Measurements from ENCODE around the gene METTL25. TPM values are rescaled to one million over a fixed set of nuclear protein-coding genes. Genes with fewer than 3 reads are reported as not detected.
"Not testable (repeated sequence)": the region's sequence is repeated elsewhere in the genome, so short reads cannot be mapped to it uniquely, and the experiment has no call there.

METTL25 gene
- total RNA-seq, 2 experiments from 2014 or later, result 5.2 to 6.2 TPM

DNA sequence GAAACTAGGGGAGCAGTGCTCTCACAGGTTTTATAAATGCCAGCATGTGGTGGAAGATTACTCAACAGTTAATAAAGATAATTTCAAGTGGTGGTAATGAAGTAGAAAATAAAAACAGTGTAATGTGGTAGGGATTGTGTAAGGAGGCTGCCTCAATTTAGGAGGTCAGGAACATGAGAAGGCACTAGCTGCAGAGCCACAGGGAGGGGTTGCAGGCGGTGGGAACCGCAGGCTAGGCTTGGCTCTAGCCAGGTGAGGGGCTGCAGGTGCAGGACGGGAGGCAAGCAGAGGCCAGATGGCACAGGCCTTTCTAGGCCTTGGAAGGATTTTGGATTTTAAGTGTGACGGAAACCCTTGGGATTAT, 768 bp downstream of the METTL25 start:
- Mint-ChIP-seq H3K27me3 (no peaks in the 10 kb centered on the region), H3K36me3 (peaks cover 39% of the 10 kb centered on the region), H3K27ac (peak overlapping the region; percentile 97), H3K9me3 (no peaks in the 10 kb centered on the region), H3K4me1 (ENCODE audit: low read depth) (peaks cover 44% of the 10 kb centered on the region), H3K4me3 (peak overlapping the region; percentile 98)
- ChIA-PET POLR2A (interaction anchor here (0.6 to 0.7 kb wide), 2 partner anchors 52 to 330 kb away, joined by 3 to 4 read pairs; no protein-coding TSS in a partner anchor), CTCF (interaction anchor here (1.2 kb wide), 3 partner anchors 10 to 327 kb away, joined by 3 to 9 read pairs (median 4); partner anchors contain the start of gene TMTC2)
- intact Hi-C loops (cut with micrococcal nuclease), result no loop called here
- DNase-seq, result peak; percentile 13

DNA sequence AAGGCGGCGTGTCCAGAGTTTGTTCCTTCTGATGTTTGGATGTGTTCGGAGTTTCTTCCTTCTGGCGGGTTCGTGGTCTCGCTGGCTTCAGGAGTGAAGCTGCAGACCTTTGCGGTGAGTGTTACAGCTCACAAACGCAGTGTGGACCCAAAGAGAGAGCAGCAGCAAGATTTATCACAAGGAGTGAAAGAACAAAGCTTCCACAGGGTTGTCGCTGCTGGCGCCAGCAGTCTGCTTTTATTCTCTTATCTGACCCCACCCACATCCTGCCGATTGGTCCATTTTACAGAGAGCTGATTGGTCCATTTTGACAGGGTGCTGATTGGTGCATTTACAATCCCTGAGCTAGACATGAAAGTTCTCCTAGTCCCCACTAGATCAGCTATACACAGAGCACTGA, 2.5 kb downstream of the METTL25 start:
- POLR2A ChIA-PET; intact Hi-C loops (cut with micrococcal nuclease); H3K4me3 Mint-ChIP-seq; H3K27me3 Mint-ChIP-seq; H3K27ac Mint-ChIP-seq; H3K9me3 Mint-ChIP-seq; DNase-seq; CTCF ChIA-PET: not testable (repeated sequence)
- peaks cover 27% of the 10 kb centered on the region for H3K36me3 Mint-ChIP-seq
- peaks cover 35% of the 10 kb centered on the region for H3K4me1 Mint-ChIP-seq (ENCODE audit: low read depth)

DNA sequence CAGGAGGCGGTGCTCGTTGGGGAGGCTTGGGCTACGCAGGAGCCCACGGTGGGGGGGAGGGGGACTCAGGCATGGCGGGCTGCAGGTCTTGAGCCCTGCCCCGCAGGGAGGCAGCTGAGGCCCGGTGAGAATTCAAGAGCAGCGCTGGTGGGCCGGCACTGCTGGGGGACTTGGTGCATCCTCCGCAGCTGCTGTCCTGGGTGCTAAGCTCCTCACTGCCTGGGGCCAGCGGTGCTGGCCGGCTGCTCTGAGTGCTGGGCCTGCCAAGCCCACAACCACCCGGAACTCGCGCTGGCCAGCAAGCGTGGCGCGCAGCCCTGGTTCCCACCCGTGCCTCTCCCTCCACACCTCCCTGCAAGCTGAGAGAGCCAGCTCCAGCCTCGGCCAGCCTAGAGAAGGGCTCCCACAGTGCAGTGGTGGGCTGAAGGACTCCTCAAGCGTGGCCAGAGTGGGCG, 3.2 kb downstream of the METTL25 start:
- no peak for DNase-seq
- intact Hi-C loops (cut with micrococcal nuclease), result no loop called here
- CTCF ChIA-PET, result no interaction called here
- Mint-ChIP-seq H3K36me3 (peaks cover 20% of the 10 kb centered on the region), H3K4me3 (no peak overlapping the region), H3K4me1 (ENCODE audit: low read depth) (peaks cover 32% of the 10 kb centered on the region), H3K27me3 (no peaks in the 10 kb centered on the region), H3K27ac (no peak overlapping the region), H3K9me3 (no peaks in the 10 kb centered on the region)
- POLR2A ChIA-PET, result no interaction called here

DNA sequence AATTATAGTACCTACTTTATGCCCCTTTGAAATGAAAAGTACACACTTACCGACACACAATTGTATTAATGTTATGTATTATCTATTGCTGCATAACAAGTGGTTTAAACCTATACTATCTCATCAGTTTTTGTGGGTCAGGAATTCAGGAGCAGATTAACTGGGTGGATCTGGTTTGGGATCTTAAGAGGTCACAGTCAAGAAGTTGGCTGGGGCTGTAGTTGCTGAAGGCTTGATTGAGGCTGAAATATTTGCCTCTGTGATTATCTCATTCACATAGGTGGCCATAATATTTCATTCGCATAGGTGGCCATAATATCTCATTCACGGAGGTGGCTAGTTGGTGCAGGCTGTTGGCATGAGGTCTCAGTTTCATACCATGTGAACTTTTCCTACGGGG, 5.7 kb downstream of the METTL25 start:
- Mint-ChIP-seq H3K27ac (no peak overlapping the region), H3K36me3 (peaks cover 9% of the 10 kb centered on the region), H3K4me3 (no peak overlapping the region), H3K4me1 (ENCODE audit: low read depth) (peaks cover 23% of the 10 kb centered on the region), H3K27me3 (no peaks in the 10 kb centered on the region), H3K9me3 (no peaks in the 10 kb centered on the region)
- ChIA-PET POLR2A (no interaction called here), CTCF (no interaction called here)
- intact Hi-C loops (cut with micrococcal nuclease), result no loop called here
- no peak for DNase-seq

- H3K36me3 Mint-ChIP-seq, result peaks cover 15% of the 10 kb centered on the region
- CTCF ChIA-PET, result interaction anchor here (2.4 kb wide), 1 partner anchor 9 kb away, joined by 14 read pairs; the partner anchor contains the start of genes CCDC59 and METTL25
- H3K4me1 Mint-ChIP-seq (ENCODE audit: low read depth), result peaks cover 7% of the 10 kb centered on the region
- POLR2A ChIA-PET, result no interaction called here
- H3K4me3 Mint-ChIP-seq, result no peak overlapping the region
- intact Hi-C loops (cut with micrococcal nuclease), result no loop called here
- no peak overlapping the region for H3K27ac Mint-ChIP-seq
- no peaks in the 10 kb centered on the region for H3K27me3 Mint-ChIP-seq
- no peak for DNase-seq
- H3K9me3 Mint-ChIP-seq, result peaks cover 2% of the 10 kb centered on the region
Measured at GRCh38 chr12:82366197-82366596, 7.9 kb downstream of the METTL25 start.

DNA sequence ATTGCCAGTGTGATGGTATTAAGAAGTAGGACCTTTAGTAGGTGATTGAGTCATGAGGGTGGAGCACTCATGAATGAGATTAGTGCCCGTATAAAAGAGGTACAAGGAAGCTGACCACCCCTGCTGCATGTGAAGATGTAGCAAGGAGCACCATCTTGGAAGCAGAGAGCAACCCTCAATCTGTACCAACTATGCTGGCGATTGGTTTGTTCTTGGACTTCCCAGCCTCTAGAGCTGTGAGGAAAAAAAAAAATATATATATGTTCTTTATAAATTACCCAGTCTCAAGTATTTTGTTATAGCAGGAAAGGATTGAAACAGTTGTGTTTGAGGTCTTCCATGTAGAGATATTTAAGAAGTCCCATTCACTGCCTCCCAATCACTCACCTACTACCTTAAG, 16.9 kb downstream of the METTL25 start:
- peaks cover 39% of the 10 kb centered on the region for H3K36me3 Mint-ChIP-seq
- no peaks in the 10 kb centered on the region for H3K27me3 Mint-ChIP-seq
- CTCF ChIA-PET, result interaction anchor here (2.2 kb wide), 1 partner anchor 17 kb away, joined by 9 read pairs; the partner anchor contains the start of genes CCDC59 and METTL25
- peaks cover 19% of the 10 kb centered on the region for H3K9me3 Mint-ChIP-seq
- no peak overlapping the region for H3K4me3 Mint-ChIP-seq
- H3K4me1 Mint-ChIP-seq (ENCODE audit: low read depth), result no peaks in the 10 kb centered on the region
- intact Hi-C loops (cut with micrococcal nuclease), result no loop called here
- H3K27ac Mint-ChIP-seq, result no peak overlapping the region
- POLR2A ChIA-PET, result no interaction called here
- DNase-seq, result no peak

DNA sequence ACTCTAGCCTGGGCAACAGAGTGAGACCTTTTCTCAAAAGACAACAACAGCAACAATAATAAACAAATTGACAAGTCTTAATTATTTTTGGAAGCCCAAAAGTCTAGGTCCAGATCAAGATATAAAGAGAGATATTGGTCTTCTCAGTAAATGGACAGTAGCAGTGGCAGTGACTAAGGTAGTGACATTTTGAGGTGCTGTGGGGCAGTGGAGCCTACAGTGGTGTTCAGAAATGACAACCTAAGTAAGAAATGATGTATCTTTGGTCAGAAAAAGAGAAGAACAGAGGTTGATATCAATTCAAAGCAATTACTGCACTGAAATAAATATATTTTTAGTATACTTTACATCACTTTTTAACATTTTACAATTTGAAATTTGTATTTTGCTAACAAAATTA, 20.7 kb downstream of the METTL25 start:
- H3K36me3 Mint-ChIP-seq, result peaks cover 16% of the 10 kb centered on the region
- no peaks in the 10 kb centered on the region for H3K4me1 Mint-ChIP-seq (ENCODE audit: low read depth)
- CTCF ChIA-PET, result no interaction called here
- intact Hi-C loops (cut with micrococcal nuclease), result no loop called here
- H3K27ac Mint-ChIP-seq, result no peak overlapping the region
- peaks cover 17% of the 10 kb centered on the region for H3K9me3 Mint-ChIP-seq
- DNase-seq, result no peak
- H3K4me3 Mint-ChIP-seq, result no peak overlapping the region
- no peaks in the 10 kb centered on the region for H3K27me3 Mint-ChIP-seq
- POLR2A ChIA-PET, result no interaction called here

GRCh38 chr12:82383930-82384552, 25.7 kb downstream of the METTL25 start:
- no peak overlapping the region for H3K27ac Mint-ChIP-seq
- POLR2A ChIA-PET, result no interaction called here
- no peak for DNase-seq
- H3K9me3 Mint-ChIP-seq, result peaks cover 5% of the 10 kb centered on the region
- peaks cover 6% of the 10 kb centered on the region for H3K36me3 Mint-ChIP-seq
- no peaks in the 10 kb centered on the region for H3K4me1 Mint-ChIP-seq (ENCODE audit: low read depth)
- no peaks in the 10 kb centered on the region for H3K27me3 Mint-ChIP-seq
- no peak overlapping the region for H3K4me3 Mint-ChIP-seq
- intact Hi-C loops (cut with micrococcal nuclease), result no loop called here
- CTCF ChIA-PET, result no interaction called here

- CTCF ChIA-PET, result no interaction called here
Measured at GRCh38 chr12:82398879-82399278, 40.5 kb downstream of the METTL25 start.

GRCh38 chr12:82400819-82401218, 42.5 kb downstream of the METTL25 start:
- Mint-ChIP-seq H3K9me3 (no peaks in the 10 kb centered on the region), H3K36me3 (peaks cover 8% of the 10 kb centered on the region), H3K4me1 (ENCODE audit: low read depth) (no peaks in the 10 kb centered on the region), H3K4me3 (no peak overlapping the region), H3K27ac (no peak overlapping the region), H3K27me3 (no peaks in the 10 kb centered on the region)
- intact Hi-C loops (cut with micrococcal nuclease), result no loop called here
- POLR2A ChIA-PET, result interaction anchor here (0.6 kb wide), 1 partner anchor 11 kb away, joined by 3 read pairs; no protein-coding TSS in a partner anchor
- no peak for DNase-seq
- CTCF ChIA-PET, result interaction anchor here (0.5 kb wide), 1 partner anchor 43 kb away, joined by 3 read pairs; the partner anchor contains the start of genes CCDC59 and METTL25

More at GRCh38 chr12:82398879-82399278, 40.5 kb downstream of the METTL25 start:
- no peak overlapping the region for H3K27ac Mint-ChIP-seq
- H3K36me3 Mint-ChIP-seq, result peaks cover 10% of the 10 kb centered on the region
- no peaks in the 10 kb centered on the region for H3K27me3 Mint-ChIP-seq
- intact Hi-C loops (cut with micrococcal nuclease), result no loop called here
- POLR2A ChIA-PET, result no interaction called here
- H3K9me3 Mint-ChIP-seq, result no peaks in the 10 kb centered on the region
- H3K4me1 Mint-ChIP-seq (ENCODE audit: low read depth), result no peaks in the 10 kb centered on the region
- DNase-seq, result no peak
- no peak overlapping the region for H3K4me3 Mint-ChIP-seq

DNA sequence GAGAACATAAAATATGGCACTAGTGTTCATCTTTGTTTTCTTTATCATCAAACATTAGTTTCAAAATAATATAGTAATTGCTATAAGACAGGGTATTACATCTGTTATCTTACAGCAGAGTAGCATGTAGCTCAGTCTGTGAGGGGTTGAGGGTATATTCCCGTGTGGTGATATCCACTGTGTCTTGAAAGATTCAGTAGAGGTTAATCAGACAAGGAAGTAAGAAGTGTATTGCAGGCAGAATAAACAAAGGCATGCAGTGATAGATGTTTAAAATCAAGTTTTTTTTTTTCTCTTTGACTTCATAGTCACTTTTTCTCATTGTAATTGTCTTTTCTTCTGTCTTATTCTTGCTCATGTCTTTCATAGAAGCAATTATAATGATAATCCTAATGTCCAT, 48.3 kb downstream of the METTL25 start:
- no peak overlapping the region for H3K27ac Mint-ChIP-seq
- no peaks in the 10 kb centered on the region for H3K4me1 Mint-ChIP-seq (ENCODE audit: low read depth)
- peaks cover 10% of the 10 kb centered on the region for H3K36me3 Mint-ChIP-seq

DNA sequence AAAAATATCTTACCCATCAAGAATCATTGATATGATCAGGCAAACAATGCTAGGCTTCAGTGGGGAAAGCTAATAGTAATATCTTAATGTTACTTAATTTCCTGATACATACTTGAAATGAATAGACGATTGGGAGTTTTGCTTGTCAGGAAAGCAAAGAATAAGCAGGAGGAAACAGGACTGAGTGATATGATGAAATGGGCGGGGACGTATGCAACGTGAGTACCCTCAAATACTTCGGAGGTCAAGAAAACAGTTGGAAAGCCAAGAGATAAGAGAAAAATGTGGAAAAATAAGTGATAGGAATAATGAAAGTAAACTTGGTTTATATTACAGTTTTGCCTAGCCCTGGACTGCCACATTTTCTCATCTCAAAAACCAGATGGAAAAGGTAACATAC, 49.2 kb downstream of the METTL25 start:
- H3K27me3 Mint-ChIP-seq, result no peaks in the 10 kb centered on the region
- no peak for DNase-seq
- intact Hi-C loops (cut with micrococcal nuclease), result no loop called here
- H3K27ac Mint-ChIP-seq, result no peak overlapping the region
- peaks cover 10% of the 10 kb centered on the region for H3K36me3 Mint-ChIP-seq
- H3K4me1 Mint-ChIP-seq (ENCODE audit: low read depth), result no peaks in the 10 kb centered on the region
- CTCF ChIA-PET, result no interaction called here
- POLR2A ChIA-PET, result no interaction called here
- no peak overlapping the region for H3K4me3 Mint-ChIP-seq
- no peaks in the 10 kb centered on the region for H3K9me3 Mint-ChIP-seq

More for the DNA sequence above, 48.3 kb downstream of the METTL25 start:
- DNase-seq, result no peak
- Mint-ChIP-seq H3K4me3 (no peak overlapping the region), H3K9me3 (no peaks in the 10 kb centered on the region), H3K27me3 (no peaks in the 10 kb centered on the region)
- ChIA-PET CTCF (no interaction called here), POLR2A (no interaction called here)
- intact Hi-C loops (cut with micrococcal nuclease), result no loop called here

GRCh38 chr12:82408844-82409243, 50.5 kb downstream of the METTL25 start:
- Mint-ChIP-seq H3K9me3 (no peaks in the 10 kb centered on the region), H3K36me3 (peaks cover 10% of the 10 kb centered on the region), H3K4me3 (no peak overlapping the region), H3K27me3 (no peaks in the 10 kb centered on the region), H3K4me1 (ENCODE audit: low read depth) (no peaks in the 10 kb centered on the region), H3K27ac (no peak overlapping the region)
- ChIA-PET CTCF (no interaction called here), POLR2A (no interaction called here)
- intact Hi-C loops (cut with micrococcal nuclease), result no loop called here
- DNase-seq, result no peak

All from activated CD4-positive, alpha-beta memory T cell treated with anti-CD3 and anti-CD28 coated beads for 36 hours (primary cell).